Measurements from ENCODE around the gene ATP5F1A.

DNA sequence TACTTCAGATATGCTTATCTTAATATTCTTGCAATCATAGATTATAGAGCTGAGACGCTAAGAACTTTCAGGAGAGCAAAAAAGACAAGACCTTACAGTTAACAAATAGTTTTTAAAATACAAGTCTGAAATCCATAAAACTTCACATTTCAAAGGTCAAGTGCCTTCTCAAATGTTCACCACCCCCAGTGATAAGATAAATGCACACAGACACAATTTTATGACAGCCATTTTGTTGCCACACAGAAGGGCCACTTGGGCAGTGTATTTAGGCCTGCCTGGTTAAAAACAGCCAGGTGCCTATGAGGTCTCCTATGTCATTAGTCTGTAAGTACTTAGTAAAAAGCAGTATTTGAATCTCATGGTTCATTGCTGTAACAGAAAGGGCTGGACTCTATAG, 17.9 kb downstream of the ATP5F1A start:
- TF ChIP-seq, protein P1, sequence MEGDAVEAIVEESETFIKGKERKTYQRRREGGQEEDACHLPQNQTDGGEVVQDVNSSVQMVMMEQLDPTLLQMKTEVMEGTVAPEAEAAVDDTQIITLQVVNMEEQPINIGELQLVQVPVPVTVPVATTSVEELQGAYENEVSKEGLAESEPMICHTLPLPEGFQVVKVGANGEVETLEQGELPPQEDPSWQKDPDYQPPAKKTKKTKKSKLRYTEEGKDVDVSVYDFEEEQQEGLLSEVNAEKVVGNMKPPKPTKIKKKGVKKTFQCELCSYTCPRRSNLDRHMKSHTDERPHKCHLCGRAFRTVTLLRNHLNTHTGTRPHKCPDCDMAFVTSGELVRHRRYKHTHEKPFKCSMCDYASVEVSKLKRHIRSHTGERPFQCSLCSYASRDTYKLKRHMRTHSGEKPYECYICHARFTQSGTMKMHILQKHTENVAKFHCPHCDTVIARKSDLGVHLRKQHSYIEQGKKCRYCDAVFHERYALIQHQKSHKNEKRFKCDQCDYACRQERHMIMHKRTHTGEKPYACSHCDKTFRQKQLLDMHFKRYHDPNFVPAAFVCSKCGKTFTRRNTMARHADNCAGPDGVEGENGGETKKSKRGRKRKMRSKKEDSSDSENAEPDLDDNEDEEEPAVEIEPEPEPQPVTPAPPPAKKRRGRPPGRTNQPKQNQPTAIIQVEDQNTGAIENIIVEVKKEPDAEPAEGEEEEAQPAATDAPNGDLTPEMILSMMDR (IDR thresholded peaks at IDR 0.05; ENCODE audit: poor library complexity) = no peak
- TF ChIP-seq EZH2phosphoT487 (IDR thresholded peaks at IDR 0.05; ENCODE audit: low read depth, severe bottlenecking, unreplicated experiment) = no peak
- no peak for TF ChIP-seq EZH2 (IDR thresholded peaks at IDR 0.05; ENCODE audit: borderline replicate concordance)
